ENCODE data around the gene MAP4K3. TPM values are rescaled to one million over a fixed set of nuclear protein-coding genes. Genes with fewer than 3 reads are reported as not detected.

The MAP4K3 gene
- total RNA-seq, 1 experiment from 2014 or later = 21.0 TPM

Other genes starting within 250 kb of the MAP4K3 start
- gene CDKL4, start 193.3 kb downstream of the MAP4K3 start, total RNA-seq (2014; rRNA removed; shearing (Covaris generic)) = not detected in 2 replicates
- gene TMEM178A, start 228.6 kb upstream of the MAP4K3 start, total RNA-seq (2014; rRNA removed; shearing (Covaris generic)) = 0.79 and 3.9 TPM in 2 replicates

Measured in M059J (cell line).